NCI-H2107 treated with DMSO at 0.1 percent for 48 hours (cell line): ENCODE data around the gene SORCS1.

ENCODE experiments used
- DNase-seq: peaks from one replicate; lab custom pipeline; 2025; ENCODE audit not compliant: unreplicated experiment; lab: John Stamatoyannopoulos, UW

SORCS1 gene

DNA sequence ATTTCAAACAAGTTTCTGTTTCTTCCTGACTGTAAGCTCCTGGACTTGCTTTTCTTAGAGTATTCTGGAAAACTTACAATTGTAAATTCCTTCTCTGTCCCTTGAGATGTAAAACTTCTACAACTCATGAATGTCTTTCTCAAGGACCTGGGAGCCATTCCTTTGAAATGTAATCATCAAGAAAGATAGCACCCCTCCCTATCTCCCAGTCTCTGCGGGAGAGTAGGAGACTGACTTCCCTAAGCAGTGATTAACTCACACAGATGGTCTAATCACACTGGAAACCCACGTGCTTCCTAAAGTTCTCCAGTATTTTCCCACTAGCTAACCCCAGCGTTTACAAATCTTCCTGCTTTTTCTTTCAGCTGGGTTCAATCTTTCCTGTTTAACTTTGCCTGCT is 549.4 kb downstream of the SORCS1 start:
- no peak for DNase-seq

DNA sequence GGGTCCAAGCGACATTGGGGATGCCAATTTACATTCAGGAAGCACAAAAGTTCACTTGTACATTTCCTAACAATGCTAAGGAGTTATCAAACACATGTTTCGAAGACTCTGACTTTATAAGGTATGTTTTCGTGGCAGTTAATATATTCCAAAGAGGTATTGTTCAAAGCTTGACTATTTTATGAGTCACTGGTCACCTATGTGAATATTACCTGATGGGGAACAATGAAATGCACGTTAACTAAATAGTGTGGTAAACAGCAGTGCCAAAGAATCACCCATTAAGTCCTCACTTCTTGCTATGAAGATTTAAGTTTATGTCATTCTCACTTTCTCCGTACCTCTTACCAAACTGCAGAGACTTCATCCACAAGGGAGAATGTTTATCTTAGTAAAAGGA is 550.2 kb downstream of the SORCS1 start:
- no peak for DNase-seq

DNA sequence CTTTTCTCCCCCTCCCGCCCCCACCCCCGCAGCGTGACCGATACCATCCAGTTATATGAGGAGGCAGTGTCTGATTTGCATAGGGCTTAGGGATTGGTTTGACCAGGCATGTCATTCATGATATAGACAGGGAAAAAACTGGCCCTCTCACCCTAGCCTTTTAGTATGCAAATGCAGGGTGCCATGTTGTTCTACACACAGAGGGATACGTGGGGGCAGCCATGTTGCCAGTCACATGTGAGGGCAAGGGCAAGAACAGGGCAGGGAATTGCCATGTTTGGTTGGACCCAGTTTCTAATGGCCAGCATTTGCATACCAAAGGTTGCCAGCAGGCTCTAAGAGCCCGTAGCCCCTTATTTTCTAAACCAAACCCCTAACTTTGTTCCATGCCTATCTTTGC is 552.1 kb downstream of the SORCS1 start:
- DNase-seq, result no peak

DNA sequence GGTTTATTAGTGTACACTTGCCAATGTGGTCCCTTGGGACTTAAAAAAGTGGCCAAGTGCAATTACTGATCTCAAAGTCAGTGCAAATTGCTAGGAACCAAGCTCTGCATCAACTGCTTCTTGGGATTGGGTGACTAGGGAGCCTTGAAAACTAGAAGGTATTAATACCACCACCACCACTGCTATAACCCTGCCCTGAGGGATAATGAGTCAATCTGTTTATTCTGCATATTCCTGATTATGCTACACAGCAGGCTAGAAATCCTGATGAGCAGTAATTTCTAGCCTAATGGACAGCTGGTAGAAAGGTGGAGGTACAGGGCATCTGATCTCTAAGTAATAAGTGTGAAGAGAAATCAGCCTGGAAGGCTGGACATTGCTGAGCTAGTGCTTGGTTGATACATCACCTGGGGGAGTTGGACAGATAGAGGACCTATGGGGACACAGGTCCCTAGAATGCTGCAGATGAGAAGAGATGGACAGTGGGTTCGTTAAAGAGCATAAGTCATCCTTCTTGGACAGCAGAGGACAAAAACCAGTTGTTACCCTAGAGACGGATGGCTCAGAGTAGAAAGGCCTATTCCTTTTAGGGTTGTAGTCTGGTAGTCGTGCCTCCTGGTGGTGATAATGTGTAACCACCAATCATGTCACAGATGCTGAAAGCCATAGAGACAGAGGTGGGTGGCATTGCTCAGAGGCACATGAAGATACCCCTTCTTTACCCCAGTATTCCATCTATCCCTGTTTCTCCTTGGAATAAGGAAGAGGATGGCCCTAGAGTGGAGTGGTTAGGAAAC is 554.8 kb downstream of the SORCS1 start:
- DNase-seq, result no peak

DNA sequence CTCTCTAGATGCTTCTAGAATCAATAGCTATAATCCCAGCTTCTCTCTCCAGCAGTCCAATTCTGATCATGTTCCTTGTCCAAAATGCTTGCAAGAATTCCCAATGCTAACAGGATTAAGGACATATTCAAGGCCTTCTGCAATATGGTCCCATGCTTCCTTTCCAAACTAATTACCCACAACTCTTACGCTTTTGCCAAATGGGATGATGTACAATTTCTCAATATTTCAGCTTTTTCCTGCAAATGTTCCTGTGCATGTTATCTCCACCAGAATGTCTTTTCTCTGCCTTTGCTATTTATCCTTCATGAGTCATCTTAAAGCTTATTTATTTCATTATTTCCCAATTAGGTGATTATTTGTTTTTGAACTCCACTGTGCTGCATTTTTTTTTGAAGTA is 556.4 kb downstream of the SORCS1 start:
- no peak for DNase-seq

DNA sequence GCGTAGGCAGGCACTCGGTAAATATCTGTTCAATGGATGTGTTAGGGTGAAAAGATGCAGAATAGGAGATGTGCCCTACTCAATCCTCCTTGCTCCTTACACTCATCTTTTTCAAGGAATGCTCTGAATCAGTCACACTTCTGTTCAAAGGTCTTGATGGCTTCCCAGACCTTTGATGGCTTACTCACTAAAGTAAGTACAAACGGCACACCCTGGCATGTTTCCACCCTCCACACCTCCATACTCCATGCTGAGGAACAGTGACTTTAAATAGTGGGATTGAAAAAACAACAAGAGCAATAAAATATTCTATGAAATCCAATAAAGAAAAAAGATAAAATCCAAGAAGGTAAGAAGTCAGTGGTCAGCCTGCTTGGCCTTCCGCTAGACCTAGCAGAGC is 569.2 kb downstream of the SORCS1 start:
- DNase-seq, result no peak

DNA sequence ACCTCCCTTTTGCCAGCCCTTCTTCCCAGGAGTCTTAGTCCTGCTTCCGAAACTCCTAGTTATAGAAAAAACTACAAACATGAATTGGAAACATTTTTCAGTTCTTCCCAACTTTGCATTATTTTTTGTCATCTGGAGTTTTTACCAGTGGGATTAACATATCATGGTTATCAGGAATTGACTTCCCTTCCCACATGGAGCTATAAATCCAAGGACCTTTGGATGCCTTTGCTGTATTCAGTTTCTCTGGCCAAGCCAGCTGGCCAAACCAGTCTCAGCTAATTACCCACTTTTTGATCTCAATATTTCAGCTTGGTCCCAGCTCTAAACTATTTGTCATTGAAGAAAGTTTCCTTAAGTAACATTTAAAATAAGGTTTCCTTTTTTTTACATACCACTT is 570.6 kb downstream of the SORCS1 start:
- no peak for DNase-seq

DNA sequence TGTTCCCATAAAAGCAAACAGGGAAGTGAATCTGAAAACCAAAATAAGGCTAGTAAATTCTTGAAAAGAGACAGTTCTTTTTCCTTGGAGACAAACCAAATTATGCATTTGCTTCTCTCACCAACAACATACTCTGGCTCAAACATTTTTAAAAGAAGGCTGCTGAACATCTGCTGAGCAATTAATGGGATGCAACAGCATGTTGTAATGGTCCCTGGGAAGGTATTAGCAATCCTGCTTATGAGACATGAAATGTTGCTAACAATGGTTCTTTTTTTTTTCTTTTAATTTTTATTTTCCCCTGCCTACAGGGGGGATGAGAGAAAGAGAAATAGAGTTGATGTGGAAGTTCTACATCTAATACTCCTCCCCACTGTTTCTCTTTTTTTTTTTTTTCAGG is 572.1 kb downstream of the SORCS1 start:
- DNase-seq, result no peak

DNA sequence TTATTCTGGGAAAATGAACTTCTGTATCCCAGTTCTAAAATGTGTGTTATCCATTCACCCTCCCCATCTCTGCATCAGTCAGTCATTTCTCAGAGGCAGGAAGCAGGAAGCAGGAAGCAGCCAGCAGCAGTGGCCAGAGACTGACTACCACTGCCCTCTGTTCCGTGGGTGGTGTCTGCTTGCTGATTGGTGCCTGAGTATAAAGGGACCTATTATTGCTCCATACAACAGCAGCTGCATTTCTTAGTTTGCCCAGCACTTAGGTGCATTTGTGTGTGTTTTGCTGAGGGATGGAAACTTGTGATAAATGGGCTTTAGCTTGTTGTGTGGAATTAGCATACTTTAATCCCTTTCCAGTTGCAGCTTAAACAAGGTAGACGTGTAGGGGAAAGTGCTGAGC is 582.2 kb downstream of the SORCS1 start:
- DNase-seq, result no peak

DNA sequence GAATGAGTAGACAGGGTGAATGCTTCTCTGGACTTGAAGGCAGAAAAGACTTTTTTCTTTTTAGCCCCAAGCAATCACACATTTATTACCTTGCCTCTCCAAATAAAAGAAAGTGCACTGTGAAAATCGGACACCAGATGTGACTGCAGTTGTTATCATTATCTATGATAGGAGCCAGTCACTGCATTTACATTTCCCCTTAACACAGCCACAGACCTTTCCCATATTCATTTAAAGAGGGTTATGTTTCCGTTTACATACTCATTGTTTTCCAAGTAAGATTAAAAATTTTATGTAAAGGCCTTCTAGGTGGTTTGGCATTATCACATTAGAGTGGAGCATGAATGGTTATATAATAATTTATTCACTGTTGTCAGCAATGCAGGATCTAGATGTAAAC is 586.8 kb downstream of the SORCS1 start:
- no peak for DNase-seq

DNA sequence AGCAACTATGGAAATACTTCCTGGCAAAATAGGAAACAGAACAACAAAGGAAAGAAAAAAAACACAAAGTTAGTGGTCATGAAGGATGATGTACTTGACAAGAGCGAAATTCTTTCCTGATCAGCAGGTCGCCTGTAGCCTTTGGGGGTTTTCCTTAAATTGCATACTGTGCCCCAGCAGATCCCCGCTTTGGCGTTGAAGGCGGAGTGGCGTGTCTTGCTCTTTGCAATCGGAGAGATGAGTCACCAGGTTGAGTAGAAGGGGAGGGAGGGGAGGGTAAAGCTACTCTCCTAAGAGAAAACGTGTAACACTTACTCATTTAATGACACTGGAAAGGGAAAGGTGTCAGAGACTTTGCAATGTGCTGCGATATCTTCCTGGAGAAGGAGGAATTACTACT is 587.2 kb downstream of the SORCS1 start:
- DNase-seq, result no peak

DNA sequence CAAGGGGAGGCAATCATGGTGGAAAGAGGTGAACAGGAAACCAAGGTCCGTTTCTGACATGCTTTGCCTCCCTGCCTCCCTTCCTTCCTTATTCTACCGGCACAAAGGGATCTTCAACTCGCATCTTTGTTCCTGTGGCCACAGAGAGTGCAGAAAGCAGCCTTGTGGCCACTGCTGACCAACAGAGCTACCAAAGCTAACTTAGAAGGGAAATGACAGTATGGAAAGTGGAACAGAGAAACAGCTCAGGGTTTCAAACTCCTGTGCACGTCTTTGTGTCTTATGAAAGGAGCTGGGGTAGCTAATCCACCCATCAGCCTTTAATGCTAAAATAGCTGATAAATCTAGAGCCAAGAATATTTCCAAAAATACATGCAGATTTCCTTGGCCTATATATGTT is 588.0 kb downstream of the SORCS1 start:
- no peak for DNase-seq

DNA sequence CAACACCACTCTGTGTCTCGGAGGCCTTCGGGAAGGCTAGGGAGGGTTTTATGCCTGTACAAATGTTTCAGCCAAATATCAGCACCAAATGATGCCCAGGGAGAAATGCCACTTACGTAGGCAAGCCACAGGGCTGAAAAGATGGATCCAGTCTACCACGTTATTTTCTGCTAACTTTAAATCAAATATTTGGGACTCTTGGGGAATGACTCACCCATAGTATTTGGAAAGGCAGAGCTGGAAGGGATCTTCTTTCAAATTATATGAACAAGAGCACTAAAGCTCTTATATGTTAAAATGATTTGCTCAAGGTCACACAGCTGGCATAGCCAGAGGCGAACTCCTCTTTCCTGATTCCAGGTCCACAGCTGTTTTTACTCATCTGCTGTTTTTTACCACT is 591.4 kb downstream of the SORCS1 start:
- DNase-seq, result no peak

DNA sequence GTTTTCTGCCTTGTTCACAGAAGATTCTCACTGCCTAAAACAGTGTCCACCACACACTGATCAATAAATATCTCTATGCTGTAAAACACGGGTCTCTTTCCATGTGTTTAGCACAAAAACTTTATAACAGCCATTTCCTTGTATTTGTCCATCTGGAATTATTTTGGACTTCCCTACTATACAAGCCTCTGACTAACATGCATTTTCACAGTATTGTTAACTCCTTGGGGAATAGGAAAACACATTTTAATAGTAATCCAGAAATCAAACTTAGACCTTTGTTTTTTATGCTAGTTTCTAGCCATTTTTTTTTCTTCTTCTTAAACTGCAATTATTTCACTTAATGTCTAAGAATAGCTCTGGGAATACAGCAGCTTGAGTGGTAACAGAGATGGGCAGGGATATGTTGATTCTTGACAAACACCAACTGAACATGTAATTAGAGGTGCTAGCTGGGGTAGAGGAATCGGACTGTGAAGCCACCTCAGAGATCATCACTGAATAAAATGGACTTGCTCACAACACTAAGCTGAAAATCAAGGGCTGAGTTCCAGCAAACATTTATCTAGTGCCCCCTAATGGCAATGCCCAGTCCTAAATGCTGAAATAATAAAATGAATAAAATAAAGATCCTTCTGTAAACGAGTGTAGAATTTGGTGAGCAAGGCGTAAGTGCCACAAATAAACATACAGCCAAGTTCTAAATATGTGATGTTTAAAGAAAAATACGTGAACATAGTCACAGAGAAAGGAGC is 593.1 kb downstream of the SORCS1 start:
- no peak for DNase-seq

DNA sequence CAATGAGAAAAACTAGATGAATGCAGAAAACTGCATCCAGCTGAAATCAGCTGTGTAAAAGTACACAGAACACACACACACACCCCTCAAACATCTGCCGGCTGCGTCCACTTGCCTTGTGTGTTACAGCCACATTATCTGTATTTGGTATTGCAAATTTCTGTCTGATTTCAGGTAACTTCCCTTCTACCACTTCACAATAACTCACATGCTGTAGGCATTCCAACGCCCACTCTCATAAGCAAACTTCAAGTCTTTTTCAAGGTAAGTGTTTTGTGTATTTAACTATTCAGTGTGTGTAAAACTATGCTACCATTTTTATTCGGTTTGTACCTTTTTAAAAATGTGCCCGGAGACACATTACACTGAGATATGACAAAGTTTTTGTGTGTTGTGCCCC is 594.2 kb downstream of the SORCS1 start:
- DNase-seq, result no peak

DNA sequence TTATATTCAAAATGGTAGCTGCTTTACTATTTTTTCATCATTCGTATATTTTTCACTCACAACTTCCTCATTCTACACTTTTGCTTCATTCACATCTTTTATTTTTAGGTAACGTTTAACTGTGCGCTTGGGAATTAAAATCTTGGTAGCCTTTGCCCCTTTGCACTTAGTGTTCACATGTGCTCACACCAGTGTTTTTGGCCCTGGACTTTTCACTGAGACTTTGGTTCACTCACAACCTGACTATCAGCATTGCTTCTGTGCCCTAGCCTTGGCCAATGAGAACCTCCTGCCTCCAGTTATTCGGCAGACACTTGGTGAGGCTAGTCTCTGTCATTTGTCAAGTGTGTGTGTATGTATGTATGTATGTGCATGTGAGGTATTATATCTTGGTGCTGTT is 596.9 kb downstream of the SORCS1 start:
- no peak for DNase-seq

DNA sequence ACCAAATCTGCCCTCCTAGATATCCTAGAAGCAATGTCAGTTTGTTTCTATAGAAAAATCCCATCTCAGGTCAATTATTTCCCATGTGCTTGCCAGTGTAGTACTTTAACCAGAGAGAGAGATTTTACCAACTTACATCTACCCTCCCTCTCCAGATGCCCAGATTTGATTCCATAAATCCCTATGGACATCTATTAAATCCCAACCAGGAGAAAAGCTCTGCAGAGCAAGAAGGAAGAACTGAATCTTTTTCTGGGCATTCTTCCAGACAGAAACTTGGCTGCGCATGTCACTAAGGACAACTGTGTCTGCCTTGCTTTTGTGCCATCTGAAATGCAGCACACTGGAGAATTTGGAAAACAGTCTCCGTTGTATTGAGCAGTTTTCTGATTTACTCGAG is 597.6 kb downstream of the SORCS1 start:
- no peak for DNase-seq

DNA sequence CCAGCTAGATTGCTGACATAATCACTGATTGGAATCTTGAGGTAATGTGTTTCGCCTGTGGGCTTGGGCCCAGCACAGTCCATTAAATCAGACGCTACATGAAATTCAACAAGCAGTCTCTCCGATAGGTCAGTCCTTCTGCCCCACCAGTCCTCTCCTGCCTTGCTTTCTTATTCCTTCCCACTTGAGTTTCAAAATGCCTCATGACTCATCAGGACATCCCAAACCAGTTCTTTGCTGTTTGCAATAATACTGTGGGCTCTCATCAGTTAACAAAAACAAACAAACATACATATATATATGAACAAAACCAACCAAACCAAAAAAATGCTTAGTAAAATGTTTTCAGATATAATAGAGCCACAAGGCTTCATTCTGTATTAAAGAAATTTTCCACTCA is 599.0 kb downstream of the SORCS1 start:
- DNase-seq, result no peak

DNA sequence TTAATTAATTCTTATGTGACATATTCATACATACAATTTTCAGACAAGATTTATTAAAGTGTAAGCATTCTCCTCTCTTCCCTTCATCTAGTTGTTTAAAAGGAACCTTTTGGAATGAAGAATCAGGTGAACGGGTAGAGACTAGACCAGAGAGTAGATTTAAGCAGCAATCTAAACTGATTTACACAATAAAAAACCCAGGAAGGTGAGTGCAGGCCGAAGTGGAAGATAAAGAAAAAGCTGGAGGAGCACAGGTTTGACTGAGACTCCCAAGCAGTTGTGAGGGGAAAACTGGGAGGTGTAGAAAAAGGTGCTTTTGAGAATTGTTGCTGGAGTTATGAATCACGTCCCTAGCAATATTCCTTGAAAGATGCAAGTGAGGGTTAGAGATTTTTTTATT is 601.1 kb downstream of the SORCS1 start:
- DNase-seq, result no peak

DNA sequence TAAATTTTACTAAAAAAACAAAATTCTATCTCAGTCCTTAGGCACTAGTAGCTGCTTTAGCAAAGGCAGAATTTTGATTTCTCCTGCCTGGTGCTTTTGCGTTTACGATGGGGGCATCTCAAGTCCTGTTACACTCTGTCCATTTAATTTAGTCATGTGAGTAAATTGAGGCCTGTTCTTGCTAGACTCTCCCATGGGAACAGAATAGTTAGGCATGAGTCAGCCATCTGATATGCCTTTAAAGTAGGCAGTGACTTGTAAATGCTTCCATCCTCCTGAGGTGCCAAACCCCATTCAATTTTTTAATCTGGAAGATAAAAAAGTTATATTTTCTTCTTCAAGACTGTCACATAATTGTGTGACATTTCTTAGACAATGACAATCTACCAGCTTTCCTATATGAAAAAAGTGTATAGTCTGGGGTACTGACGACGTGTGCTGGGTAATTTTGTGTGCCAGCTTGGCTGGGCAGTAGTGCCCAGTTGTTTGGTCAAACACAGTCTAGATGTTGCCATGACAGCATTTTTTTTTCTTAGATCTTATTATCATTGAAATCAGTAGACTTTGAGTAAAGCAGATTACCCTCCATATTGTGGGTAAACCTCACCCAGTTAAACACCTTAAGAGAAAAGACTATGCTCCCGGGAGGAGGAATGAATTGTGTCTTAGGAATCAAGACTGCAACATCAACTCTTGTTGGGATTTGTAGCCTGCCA is 603.4 kb downstream of the SORCS1 start:
- DNase-seq, result no peak

DNA sequence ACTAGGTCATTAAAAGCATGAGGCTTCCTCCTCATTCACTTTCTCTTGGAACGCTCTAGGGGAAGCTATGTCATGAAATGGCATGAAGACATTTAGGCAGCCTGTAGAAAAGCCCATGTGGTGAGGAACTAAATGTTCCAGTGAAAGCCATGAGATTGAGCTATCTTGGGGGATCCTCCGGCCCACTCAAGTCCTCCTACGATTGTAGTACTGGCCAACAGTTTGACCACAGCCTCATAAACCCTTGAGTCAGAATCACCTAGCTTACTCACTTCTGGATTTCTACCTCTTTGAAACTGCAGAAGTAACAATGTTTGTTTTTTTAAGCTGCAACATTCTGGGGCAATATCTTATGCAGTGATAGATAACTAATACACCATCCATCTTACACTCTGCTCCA is 605.1 kb downstream of the SORCS1 start:
- no peak for DNase-seq
